ENCODE data around the gene TXNDC11. TPM values are rescaled to one million over a fixed set of nuclear protein-coding genes. Genes with fewer than 3 reads are reported as not detected.

TXNDC11 gene
- total RNA-seq, 3 donors from 2014 or later = 38.6 to 53.7 (median 47.9) TPM

DNA sequence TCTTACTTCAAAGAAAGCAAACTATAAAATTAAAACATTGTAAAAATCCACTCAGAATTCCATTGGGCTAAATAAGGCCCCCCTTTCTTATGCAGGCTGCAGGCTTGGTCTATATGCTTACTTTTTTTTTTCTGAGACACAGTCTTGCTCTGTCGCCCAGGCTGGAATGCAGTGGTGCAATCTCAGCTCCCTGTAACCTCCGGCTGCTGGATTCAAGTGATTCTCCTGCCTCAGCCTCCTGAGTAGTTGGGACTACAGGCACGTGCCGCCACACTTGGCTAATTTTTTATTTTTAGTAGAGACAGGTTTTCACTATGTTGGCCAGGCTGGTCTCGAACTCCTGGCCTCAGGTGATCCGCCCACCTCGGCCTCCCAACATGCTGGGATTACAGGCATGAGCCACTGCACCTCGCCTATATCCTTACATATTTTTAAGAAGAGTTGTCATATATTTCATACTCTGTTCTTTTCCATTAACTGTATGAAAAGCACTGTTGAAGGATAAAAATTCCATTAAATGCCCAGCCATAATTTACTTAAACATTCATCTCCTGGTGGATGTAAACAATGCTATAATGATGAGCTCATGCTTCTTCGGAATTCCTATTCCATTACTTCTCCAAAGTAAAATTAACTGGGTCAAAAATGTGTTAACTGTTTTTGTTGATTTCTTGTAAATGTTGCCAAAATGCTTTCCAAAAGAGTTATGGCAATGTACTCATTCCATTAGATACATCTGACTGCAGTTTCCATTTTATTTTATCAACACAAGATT is 56.6 kb downstream of the TXNDC11 start:
- intact Hi-C loops (cut with DNase I; ENCODE audit: low total_unique reads) = no loop called here
- no peak for DNase-seq (ENCODE audit: low spot score in 2 of 2)

DNA sequence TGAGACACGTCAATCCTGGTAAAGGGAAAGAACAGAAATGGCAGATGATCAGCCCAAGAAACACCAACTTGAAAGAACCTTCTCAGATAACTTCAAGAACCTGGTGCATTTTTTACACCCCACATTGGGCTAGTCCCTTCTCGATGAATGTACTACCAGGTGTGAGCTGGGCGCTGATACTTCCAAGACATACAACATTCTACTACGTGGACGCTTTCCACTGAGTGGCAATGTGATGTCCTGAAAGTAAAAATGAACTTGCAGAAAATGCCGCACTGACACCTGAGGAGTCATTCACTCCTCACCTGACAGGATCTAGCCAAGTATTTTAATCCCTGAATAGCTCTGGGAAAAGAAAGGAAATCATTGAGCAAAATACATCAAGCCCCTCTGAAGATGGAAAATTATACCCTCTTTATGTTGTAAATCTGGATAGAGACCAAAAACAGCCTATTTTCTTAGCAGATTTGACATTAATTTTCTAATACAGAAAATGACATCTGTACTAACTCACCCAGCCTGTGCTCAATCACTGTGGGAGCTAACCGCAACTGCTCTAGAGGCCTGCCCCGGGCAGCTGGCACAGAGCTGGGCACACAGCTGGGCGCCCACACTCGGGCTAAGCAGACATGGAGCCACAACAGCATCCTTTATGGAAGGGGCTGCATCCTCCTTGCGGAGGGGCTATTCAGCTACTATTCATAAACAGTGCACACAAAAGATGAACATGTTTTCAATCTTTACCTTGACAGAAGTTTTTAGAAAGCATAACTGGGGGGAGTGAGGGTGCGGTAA is 58.2 kb downstream of the TXNDC11 start:
- Histone ChIP-seq H3K9me3 (no peaks in the 10 kb centered on the region), H3K4me3 (no peak overlapping the region), H3K27me3 (no peaks in the 10 kb centered on the region), H3K27ac (no peak overlapping the region), H3K4me1 (no peaks in the 10 kb centered on the region), H3K36me3 (no peaks in the 10 kb centered on the region)
- intact Hi-C loops (cut with DNase I; ENCODE audit: low total_unique reads) = no loop called here
- TF ChIP-seq POLR2A (IDR thresholded peaks at IDR 0.05) (no peak), POLR2AphosphoS5 (IDR thresholded peaks at IDR 0.05) (no peak)
- TF ChIP-seq, protein P1, sequence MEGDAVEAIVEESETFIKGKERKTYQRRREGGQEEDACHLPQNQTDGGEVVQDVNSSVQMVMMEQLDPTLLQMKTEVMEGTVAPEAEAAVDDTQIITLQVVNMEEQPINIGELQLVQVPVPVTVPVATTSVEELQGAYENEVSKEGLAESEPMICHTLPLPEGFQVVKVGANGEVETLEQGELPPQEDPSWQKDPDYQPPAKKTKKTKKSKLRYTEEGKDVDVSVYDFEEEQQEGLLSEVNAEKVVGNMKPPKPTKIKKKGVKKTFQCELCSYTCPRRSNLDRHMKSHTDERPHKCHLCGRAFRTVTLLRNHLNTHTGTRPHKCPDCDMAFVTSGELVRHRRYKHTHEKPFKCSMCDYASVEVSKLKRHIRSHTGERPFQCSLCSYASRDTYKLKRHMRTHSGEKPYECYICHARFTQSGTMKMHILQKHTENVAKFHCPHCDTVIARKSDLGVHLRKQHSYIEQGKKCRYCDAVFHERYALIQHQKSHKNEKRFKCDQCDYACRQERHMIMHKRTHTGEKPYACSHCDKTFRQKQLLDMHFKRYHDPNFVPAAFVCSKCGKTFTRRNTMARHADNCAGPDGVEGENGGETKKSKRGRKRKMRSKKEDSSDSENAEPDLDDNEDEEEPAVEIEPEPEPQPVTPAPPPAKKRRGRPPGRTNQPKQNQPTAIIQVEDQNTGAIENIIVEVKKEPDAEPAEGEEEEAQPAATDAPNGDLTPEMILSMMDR (IDR thresholded peaks at IDR 0.05) = no peak
- DNase-seq (ENCODE audit: low spot score in 2 of 2) = no peak

More for the DNA sequence above, 56.6 kb downstream of the TXNDC11 start:
- TF ChIP-seq POLR2A (IDR thresholded peaks at IDR 0.05) (no peak), POLR2AphosphoS5 (IDR thresholded peaks at IDR 0.05) (no peak)
- TF ChIP-seq, protein P1 (IDR thresholded peaks at IDR 0.05) = no peak
- no peaks in the 10 kb centered on the region for H3K9me3 ChIP-seq
- H3K4me1 ChIP-seq = no peaks in the 10 kb centered on the region
- H3K27me3 ChIP-seq = no peaks in the 10 kb centered on the region
- no peak overlapping the region for H3K4me3 ChIP-seq
- H3K36me3 ChIP-seq = no peaks in the 10 kb centered on the region
- no peak overlapping the region for H3K27ac ChIP-seq

DNA sequence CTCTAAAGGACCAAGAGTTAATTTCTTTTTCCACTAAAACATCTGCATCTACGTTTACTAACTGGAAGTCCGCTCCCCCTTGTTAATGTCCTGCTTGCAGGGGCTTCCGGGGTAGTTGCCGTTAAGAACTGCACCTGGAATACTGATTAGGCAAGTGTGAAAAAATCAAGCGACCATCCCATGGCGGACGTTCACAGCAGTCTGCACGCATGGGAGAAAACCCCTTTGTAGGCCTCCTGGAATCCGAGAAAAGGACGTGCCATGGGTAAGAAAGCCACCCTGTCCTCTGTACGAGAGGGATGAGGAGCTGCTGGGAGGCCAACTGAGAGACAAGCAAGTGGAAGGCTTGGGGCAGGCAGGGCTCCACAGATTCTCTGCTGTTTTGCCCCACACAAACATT is 59.5 kb downstream of the TXNDC11 start:
- intact Hi-C loops (cut with DNase I; ENCODE audit: low total_unique reads) = no loop called here
- no peaks in the 10 kb centered on the region for H3K9me3 ChIP-seq
- no peak overlapping the region for H3K27ac ChIP-seq
- no peak for DNase-seq (ENCODE audit: low spot score in 2 of 2)
- TF ChIP-seq, protein P1 (IDR thresholded peaks at IDR 0.05) = no peak
- TF ChIP-seq POLR2AphosphoS5 (IDR thresholded peaks at IDR 0.05) = no peak
- no peaks in the 10 kb centered on the region for H3K27me3 ChIP-seq
- no peaks in the 10 kb centered on the region for H3K4me1 ChIP-seq
- no peak overlapping the region for H3K4me3 ChIP-seq
- H3K36me3 ChIP-seq = no peaks in the 10 kb centered on the region

DNA sequence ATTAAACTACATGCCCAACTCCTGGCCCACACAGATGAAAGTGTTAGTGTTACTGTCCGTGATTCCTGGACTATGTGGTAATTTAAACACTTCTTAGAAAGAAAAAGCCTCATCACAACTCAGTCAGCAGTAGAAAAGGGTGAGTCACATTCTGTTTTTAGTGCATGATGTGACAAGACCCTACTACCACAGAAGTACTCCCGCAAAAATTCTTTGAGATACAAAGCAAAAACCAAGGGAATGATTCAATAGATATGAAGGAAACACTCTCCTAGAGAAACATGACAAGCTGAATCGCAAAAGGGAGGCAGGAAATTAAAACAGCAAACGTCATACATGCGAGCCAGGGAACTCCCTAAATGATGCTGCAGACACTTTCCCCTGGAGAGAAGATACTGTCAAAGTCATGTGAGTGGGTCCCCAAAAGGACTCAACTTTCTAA is 60.0 kb downstream of the TXNDC11 start:
- H3K9me3 ChIP-seq = no peaks in the 10 kb centered on the region
- no peaks in the 10 kb centered on the region for H3K36me3 ChIP-seq
- no peak for TF ChIP-seq POLR2AphosphoS5 (IDR thresholded peaks at IDR 0.05)
- no peak for TF ChIP-seq POLR2A (IDR thresholded peaks at IDR 0.05)
- TF ChIP-seq, protein P1 (IDR thresholded peaks at IDR 0.05) = no peak
- H3K4me3 ChIP-seq = no peak overlapping the region
- no peak overlapping the region for H3K27ac ChIP-seq
- DNase-seq (ENCODE audit: low spot score in 2 of 2) = no peak
- intact Hi-C loops (cut with DNase I; ENCODE audit: low total_unique reads) = no loop called here
- H3K4me1 ChIP-seq = no peaks in the 10 kb centered on the region
- no peaks in the 10 kb centered on the region for H3K27me3 ChIP-seq

Data from breast epithelium (tissue), 4 donors.